ENCODE data around the gene SNRPA. TPM values are rescaled to one million over a fixed set of nuclear protein-coding genes. Genes with fewer than 3 reads are reported as not detected.
"Not testable (repeated sequence)": the region's sequence is repeated elsewhere in the genome, so short reads cannot be mapped to it uniquely, and the experiment has no call there.

The SNRPA gene
- total RNA-seq, 1 donor from 2014 or later = 27.7 TPM

DNA sequence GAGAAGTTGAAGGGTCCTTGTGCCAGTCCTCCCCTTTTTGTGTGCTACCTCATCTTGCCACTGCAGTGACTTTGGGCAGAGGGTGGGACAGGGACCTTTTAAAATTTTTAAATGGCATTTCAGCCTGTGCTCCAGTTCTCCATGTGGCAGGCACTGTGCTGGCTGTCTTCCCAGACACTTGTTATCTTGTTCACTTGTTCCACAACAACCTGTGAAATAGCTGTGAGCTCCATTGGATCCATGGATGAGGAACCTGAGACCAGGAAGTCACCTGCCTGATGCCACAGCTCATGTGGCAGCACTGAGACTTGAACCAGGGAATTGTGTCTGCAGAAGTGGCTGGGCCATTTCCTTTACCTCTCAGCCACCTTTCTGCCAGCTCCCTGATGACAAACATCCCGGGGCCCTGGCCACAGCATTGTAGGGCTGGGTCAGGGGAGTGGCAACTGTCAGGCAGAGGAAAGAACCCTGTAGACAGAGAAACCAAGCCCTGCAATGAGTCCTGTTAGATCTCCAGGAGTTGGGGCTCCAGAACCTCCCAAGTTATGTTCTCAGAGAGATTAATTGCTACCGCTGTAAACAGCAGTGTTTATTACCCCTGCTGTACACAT, 54.4 kb downstream of the SNRPA start:
- ATAC-seq (ENCODE audit: poor library complexity) (peak; percentile 6), DNase-seq (no peak)
- intact Hi-C loops (cut with DNase I) = loop anchor here (10.0 kb wide), 1 partner anchor 131 kb away; no protein-coding TSS in a partner anchor

DNA sequence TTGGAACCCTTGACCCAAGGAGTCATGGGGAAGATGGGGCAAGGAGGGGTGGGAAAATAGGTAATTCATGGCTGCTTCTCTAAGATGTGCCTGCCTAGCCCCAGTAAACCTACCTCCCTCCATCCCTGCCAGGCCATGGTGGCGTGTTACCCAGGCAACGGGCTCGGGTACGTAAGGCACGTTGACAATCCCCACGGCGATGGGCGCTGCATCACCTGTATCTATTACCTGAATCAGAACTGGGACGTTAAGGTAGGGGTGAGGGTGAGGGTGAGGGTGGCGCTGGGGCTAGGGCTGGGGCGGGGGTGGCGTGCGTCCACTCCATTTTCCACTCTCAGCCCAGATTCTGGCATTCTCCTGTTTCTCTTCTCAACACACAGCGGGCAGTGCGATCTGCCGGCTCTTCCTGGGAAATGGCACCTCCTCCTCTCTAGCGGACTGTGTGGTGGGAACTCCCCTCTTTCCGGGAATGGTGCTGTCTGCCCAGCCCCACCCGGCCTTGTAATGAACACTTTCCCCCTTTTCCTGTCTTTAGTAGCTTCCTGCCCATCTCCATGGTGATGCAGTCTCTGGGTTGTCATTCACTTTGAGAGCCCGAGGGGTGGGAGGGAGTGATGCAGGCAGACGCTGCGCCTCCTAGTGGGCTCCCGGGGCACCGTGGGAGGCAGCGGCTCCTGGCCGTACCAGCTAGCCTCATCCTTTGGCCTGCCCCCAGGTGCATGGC, 55.6 kb downstream of the SNRPA start:
- intact Hi-C loops (cut with DNase I) = loop anchor here (10.0 kb wide), 1 partner anchor 132 kb away; no protein-coding TSS in a partner anchor
- DNase-seq = peak; percentile 87
- ATAC-seq (ENCODE audit: poor library complexity) = peak; percentile 10

DNA sequence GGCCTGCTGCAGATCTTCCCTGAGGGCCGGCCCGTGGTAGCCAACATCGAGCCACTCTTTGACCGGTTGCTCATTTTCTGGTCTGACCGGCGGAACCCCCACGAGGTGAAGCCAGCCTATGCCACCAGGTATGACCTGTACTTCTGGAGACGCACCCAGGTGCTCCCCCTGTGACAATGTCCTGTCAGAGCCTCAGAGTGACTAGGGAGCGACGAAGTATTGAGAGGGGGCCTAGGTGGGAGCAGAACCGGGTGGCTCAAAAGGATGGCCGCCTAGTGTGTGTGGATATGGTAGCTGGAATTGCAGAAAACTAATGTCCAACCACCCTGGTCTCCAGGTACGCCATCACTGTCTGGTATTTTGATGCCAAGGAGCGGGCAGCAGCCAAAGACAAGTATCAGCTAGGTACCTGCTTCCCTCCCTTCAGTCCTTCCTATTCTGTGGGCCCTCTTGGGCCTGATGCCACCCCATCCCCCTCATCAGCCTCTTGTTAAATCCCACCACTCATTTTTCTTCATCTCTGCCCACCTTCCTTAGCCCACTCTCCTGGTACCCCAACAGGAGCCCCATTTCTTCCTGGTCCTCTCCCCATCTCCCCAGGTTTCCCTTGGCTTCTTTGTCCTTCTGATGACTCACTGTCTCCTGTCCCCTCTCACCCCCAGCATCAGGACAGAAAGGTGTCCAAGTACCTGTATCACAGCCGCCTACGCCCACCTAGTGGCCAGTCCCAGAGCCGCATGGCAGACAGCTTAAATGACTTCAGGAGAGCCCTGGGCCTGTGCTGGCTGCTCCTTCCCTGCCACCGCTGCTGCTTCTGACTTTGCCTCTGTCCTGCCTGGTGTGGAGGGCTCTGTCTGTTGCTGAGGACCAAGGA, 56.4 kb downstream of the SNRPA start:
- ATAC-seq (ENCODE audit: poor library complexity) = no peak
- intact Hi-C loops (cut with DNase I) = loop anchor here (10.0 kb wide), 1 partner anchor 133 kb away; no protein-coding TSS in a partner anchor
- no peak for DNase-seq

DNA sequence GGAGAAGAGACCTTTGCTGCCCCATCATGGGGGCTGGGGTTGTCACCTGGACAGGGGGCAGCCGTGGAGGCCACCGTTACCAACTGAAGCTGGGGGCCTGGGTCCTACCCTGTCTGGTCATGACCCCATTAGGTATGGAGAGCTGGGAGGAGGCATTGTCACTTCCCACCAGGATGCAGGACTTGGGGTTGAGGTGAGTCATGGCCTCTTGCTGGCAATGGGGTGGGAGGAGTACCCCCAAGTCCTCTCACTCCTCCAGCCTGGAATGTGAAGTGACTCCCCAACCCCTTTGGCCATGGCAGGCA, 57.0 kb downstream of the SNRPA start:
- intact Hi-C loops (cut with DNase I) = loop anchor here (10.0 kb wide), 1 partner anchor 133 kb away; no protein-coding TSS in a partner anchor
- no peak for DNase-seq
- ATAC-seq (ENCODE audit: poor library complexity) = no peak

DNA sequence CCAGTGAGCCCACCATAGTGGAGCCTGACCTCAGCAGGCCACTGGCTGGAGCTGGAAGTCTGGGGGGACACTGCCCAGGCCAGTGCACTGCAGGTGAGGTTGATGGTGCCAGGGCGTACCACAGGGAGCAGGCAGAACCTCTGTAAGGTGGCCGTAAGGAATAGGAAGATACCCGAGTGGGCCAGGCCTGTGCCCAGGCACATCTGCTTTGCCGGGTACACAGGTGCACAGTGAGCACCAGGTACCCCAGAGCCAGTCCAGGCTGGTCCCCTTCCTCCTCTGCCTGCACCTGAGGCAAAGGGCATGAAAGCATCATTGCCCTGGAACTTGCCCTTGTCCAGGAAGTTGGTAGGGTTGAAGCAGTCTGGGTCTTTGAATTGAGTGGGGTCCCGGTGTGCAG, 57.5 kb downstream of the SNRPA start:
- ATAC-seq (ENCODE audit: poor library complexity) = no peak
- no peak for DNase-seq
- intact Hi-C loops (cut with DNase I) = loop anchor here (10.0 kb wide), 1 partner anchor 134 kb away; no protein-coding TSS in a partner anchor

DNA sequence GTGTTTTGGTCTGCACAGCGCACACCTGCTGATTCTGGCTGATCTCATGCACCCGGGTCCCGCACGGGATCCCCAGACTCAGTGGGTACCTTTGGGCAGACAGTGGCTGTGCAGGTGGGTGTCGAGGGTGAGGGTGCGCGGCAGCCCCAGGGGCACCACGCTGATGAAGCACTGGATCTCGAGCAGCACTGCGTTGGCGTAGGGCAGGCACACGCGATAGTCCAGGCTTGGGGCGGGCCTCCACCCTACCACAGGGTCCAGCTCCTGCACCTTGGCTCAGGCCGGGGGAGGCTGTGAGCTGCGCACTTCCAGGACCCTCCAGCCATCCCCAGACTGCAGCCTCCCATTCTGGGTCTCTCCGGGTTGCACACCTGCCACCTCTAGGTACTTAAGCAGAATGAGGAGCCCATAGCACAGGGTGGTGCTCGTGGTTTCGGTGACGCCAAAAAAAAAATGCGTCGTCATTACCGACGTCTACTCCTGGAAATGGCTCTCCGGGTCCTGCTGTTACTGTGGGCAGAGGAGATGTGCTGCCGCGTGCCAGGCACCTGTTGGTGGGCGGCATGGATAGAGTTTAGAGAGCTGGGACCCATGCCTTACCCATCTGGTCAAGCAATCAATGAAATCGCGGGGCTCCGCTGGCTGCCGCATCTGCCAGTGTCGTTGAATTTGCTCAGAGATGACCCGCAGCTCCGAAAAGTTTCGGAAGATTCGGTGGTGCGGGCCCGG, 58.5 kb downstream of the SNRPA start:
- no peak for ATAC-seq (ENCODE audit: poor library complexity)
- intact Hi-C loops (cut with DNase I) = loop anchor here (10.0 kb wide), 1 partner anchor 135 kb away; no protein-coding TSS in a partner anchor
- no peak for DNase-seq

DNA sequence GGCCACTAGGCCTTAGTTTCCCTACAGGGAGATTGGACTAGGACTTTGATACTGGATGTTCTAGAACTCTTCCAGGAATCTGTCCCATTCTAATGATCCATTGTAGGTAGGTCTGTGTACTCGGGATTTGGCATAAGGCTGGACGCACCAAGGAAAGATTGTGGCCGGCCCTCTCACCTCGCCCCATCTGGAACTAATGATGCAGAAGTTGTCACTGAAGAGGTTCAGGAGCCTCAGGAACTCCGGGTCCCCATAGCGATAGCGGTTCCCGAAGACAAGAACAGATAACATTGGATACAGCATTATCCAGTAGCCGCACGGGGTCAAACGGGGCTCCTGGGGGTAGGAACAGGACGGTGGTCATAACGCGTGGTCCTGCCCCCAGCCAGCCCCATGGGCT, 59.2 kb downstream of the SNRPA start:
- no peak for DNase-seq
- ATAC-seq (ENCODE audit: poor library complexity) = no peak
- intact Hi-C loops (cut with DNase I) = no loop called here

DNA sequence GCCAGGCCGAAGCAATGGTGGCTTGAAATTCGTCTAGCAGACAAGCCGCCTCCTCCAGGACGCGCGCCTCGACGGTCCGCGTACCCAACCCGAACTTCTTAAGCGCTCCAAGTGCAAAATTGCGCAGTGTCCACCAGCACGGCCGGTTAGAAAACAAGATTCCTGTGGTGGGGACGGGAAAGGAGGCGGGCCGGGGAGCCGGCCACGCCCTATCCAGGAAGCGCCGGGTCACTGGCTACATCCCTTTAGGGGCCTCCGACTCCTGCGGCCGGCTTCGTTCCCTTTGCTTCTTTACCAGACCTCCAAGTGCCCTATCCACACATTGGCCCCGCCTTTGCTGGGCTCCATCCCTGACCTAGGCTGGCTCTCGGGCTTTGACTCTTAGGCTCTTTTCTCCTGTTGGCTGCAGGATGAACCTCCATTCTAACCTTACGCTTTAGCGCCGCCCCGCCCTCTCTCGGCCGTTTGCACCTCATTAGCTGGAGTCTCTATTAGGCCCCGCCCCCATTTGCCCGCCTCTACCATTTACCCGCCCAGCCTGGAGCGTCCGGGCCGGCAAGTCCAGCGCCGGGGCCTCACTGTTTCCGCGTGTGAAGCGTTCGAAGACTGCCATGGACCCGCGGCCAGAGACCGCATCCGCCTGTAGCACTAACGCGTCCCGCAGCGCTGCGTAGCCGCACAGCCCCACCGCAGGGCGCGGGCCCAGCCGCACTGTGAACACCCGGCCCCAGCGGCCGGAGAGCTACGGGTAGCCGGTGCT, 59.8 kb downstream of the SNRPA start:
- intact Hi-C loops (cut with DNase I) = not testable (repeated sequence)
- peak; percentile 92 for DNase-seq
- peak; percentile 94 for ATAC-seq (ENCODE audit: poor library complexity)

DNA sequence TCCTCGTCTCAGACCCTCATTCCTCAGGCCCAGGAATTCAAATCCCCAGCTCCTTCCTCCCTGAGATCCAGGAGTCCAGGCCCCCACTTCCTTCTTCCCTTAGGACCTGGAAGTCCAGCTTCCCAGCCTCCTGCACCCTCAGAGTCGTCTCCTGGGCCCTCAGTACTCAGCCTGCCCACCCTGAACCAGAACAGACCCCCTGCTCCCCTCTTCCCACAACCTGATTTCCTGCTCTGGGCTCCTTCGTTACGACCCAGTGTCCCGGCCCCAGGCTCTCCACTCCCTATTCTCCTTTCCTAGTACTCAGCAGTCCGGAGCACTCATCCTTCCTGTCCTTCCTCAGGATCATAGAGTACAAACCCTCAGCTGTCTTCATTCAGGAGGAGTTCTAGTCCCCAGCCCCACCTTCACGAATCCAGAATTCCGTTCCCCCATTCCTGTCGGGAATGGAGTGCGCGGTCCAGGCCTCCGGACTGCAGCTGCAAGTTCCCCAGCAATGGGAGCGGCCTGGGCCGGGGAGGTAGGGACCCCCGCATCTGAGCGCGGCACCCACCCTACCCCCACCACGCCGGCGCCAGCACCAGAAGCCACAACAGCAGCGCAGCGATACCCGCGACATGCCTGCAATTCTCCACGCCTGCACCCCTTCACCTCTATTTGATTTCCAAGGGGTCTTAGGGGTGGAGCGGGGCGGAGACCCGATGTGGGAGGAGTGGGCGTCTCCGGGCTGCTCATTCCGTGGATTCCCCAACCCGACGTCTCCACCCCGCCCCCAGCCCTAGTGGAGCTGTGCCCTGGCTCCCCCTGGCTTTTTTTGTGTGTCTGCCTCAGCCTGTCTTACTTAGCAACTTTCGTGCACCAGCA, 60.7 kb downstream of the SNRPA start:
- ATAC-seq (ENCODE audit: poor library complexity) (no peak), DNase-seq (no peak)
- intact Hi-C loops (cut with DNase I) = no loop called here

DNA sequence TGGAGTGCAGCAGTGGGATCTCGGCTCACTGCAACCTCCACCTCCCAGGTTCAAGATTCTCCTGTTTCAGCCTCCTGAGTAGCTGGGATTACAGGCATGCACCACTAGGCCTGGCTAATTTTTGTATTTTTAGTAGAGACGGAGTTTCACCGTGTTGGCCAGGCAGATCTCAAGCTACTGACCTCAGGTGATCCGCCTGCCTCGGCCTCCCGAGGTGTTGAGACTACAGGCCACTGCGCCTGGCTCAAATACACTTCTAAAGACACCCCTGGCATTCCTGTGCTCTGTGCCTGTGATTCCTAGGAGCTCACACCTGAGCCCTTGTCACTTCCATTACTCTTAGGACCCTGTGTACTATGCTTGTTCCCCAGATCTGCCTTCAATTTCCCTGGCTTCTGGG, 61.6 kb downstream of the SNRPA start:
- ATAC-seq (ENCODE audit: poor library complexity); DNase-seq; intact Hi-C loops (cut with DNase I): not testable (repeated sequence)

DNA sequence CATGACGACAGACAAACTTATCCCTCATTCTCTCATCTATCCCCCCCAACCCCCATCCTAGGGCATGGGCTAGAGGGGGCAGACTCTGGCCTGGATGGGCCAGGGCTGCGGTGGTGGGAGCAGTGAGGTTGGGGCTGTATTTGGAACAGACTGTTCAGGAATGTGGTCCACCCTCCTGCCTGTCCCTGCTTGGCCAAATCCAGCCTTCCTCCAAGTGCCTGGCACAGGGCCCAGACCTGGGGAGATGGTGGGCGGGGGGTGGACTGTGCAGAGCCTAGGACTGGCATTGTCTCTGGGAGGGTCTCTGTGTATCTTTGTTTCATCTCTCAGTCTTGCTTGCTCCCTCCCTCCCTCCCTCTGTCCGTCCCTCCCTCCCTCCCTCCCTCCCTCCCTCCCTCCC, 62.2 kb downstream of the SNRPA start:
- DNase-seq = peak; percentile 61
- ATAC-seq (ENCODE audit: poor library complexity) = no peak
- intact Hi-C loops (cut with DNase I) = no loop called here

Other genes starting within 250 kb of the SNRPA start
- gene SHKBP1, start 174.3 kb upstream of the SNRPA start, total RNA-seq = 15.7 TPM
- gene LTBP4, start 149.8 kb upstream of the SNRPA start, total RNA-seq = 296 TPM
- 13.5 TPM for gene NUMBL, start 60.6 kb upstream of the SNRPA start, total RNA-seq
- 36.1 TPM for gene COQ8B, start 34.3 kb upstream of the SNRPA start, total RNA-seq
- gene ITPKC, start 34.1 kb upstream of the SNRPA start, total RNA-seq = 14.7 TPM
- 5.2 TPM for gene ACTMAP, start 726 bp upstream of the SNRPA start, total RNA-seq
- not detected for gene MIA, start 24.3 kb downstream of the SNRPA start, total RNA-seq
- gene RAB4B, start 27.0 kb downstream of the SNRPA start, total RNA-seq = 12.6 TPM
- gene EGLN2, start 48.0 kb downstream of the SNRPA start, total RNA-seq = 65.4 TPM
- gene CYP2A6, start 99.2 kb downstream of the SNRPA start, total RNA-seq = 0.27 TPM
- gene CYP2A7, start 131.0 kb downstream of the SNRPA start, total RNA-seq = not detected
- gene CYP2B6, start 240.1 kb downstream of the SNRPA start, total RNA-seq = 0.27 TPM

Data from Right ventricle myocardium superior (tissue), 1 donor.